Thyroid gland (tissue), 4 donors: ENCODE data around the gene ANKMY1. TPM values are rescaled to one million over a fixed set of nuclear protein-coding genes. Genes with fewer than 3 reads are reported as not detected.

Experiments used
- DNase-seq, 2 donors: peaks; one replicate each; pipeline ENCODE4 v3.0.0-alpha.2; 2019
- H3K27ac ChIP-seq, 3 donors: fragments of 200-600 bp; sonication (generic); 1 replicate in 2 of 3; 2 replicates in 1 of 3; pipeline ENCODE4 v1.5.1; 2016 to 2019; ENCODE audit warnings: mild to moderate bottlenecking in 1 of 3, moderate library complexity in 1 of 3
- H3K27me3 ChIP-seq: fragments of 200-600 bp; sonication (generic); one replicate; pipeline ENCODE4 v1.5.1; 2019
- H3K36me3 ChIP-seq, 2 donors: fragments of 200-600 bp; sonication (generic); one replicate each; pipeline ENCODE4 v1.5.1; 2016 to 2019
- H3K4me1 ChIP-seq, 2 donors: fragments of 200-600 bp; sonication (generic); one replicate each; pipeline ENCODE4 v1.5.1; 2017 to 2019
- H3K4me3 ChIP-seq, 3 donors: fragments of 200-600 bp; sonication (generic); replicated peaks in 1 of 3; 1 replicate in 2 of 3; 2 replicates in 1 of 3; pipeline ENCODE4 v1.5.1; 2016; ENCODE audit warnings: mild to moderate bottlenecking in 1 of 3
- H3K9me3 ChIP-seq: fragments of 200-600 bp; sonication (generic); one replicate; pipeline ENCODE4 v1.5.1; 2017
- POLR2A ChIP-seq, 2 donors: fragments of 450-650 bp; IDR thresholded peaks; one replicate each; pipeline ENCODE4 v1.6.1; 2017; ENCODE audit warnings: antibody characterized with exemption in 2 of 2, mild to moderate bottlenecking in 2 of 2, moderate library complexity in 1 of 2
- whole genome bisulfite sequencing, 2 donors: methylation state at CpG; one replicate each; pipeline ENCODE4 v1.1.5; 2017; 5-methylcytosine and 5-hydroxymethylcytosine counted together
- intact Hi-C: fragments of 100-400 bp; cut with DNase I; formaldehyde crosslinking; loops from one replicate; pipeline ENCODE4 v1.15.1; 2023
- total RNA-seq, 4 donors: library from RNA; depleted of rRNA; stranded (reverse); fragments of >200 nt; gene quantifications; one replicate each; pipeline ENCODE4 v1.2.3, GENCODE V29; 2016
- TF ChIP-seq, protein P1 (sequence below), 6 experiments: fragments of 200-600 bp in 3 of 6; fragments of 450-650 bp in 3 of 6; sonication (generic) in 3 of 6; IDR thresholded peaks; one replicate each; pipeline ENCODE4 v1.5.1; 2016 to 2019; ENCODE audit warnings: antibody characterized with exemption in 6 of 6, mild to moderate bottlenecking in 2 of 6, inconsistent platforms in 1 of 6, moderate library complexity in 1 of 6

ANKMY1 gene
- total RNA-seq, 4 donors from 2014 or later: 17.4 to 24.7 (median 21.0) TPM

DNA sequence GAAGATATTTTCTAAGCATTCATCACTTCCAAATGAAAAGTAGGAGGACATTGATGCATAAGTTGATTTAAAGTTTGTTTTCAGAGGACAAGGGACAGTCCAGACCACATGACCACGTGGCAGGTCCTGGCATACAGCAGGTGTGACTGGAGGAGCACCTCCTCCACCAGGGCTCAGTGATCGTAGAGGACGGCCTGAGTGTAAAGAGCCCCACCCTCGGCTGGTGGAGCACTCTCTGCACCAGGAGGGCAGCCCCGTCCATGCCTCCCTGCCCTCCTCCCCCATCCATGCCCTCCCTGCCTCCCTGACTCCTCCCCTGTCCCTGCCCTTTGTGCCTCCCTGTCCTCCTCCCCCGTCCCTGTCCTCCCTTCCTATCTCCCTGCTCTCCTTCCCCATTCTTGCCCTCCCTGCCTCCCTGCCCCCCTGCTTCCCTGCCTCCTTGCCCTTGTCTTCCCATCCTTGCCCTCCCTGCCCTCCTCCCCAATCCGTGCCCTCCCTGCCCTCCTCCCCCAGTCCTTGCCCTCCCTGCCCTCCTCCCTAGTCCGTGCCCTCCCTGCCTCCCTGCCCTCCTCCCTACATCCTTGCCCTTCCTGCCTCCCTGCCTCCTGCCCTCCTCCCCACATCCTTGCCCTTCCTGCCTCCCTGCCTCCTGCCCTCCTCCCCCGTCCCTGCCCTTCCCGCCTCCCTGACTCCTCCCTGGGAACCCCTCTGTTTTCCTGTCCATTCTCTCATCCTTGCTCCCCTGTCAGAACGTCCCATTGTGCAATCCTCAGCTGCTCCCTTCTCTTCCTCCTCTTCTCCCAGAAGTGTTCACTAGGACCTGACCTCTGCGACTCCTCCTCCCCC, 47.9 kb downstream of the ANKMY1 start:
- TF ChIP-seq, protein P1, sequence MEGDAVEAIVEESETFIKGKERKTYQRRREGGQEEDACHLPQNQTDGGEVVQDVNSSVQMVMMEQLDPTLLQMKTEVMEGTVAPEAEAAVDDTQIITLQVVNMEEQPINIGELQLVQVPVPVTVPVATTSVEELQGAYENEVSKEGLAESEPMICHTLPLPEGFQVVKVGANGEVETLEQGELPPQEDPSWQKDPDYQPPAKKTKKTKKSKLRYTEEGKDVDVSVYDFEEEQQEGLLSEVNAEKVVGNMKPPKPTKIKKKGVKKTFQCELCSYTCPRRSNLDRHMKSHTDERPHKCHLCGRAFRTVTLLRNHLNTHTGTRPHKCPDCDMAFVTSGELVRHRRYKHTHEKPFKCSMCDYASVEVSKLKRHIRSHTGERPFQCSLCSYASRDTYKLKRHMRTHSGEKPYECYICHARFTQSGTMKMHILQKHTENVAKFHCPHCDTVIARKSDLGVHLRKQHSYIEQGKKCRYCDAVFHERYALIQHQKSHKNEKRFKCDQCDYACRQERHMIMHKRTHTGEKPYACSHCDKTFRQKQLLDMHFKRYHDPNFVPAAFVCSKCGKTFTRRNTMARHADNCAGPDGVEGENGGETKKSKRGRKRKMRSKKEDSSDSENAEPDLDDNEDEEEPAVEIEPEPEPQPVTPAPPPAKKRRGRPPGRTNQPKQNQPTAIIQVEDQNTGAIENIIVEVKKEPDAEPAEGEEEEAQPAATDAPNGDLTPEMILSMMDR (IDR thresholded peaks at IDR 0.05): no peak
- no peak for TF ChIP-seq POLR2A (IDR thresholded peaks at IDR 0.05)
- no peak overlapping the region for H3K27ac ChIP-seq
- intact Hi-C loops: loop anchor here (10.0 kb wide), 1 partner anchor 195 kb away; no protein-coding TSS in a partner anchor
- 68 to 70% methylated on average over 12 of the region's 12 CpGs for WGBS, 2 donors
- H3K4me1 ChIP-seq: no peaks in the 10 kb centered on the region
- H3K27me3 ChIP-seq: no peaks in the 10 kb centered on the region
- H3K36me3 ChIP-seq: peaks cover 0 to 4% of the 10 kb centered on the region in 2 donors
- H3K4me3 ChIP-seq: no peak overlapping the region
- no peak for DNase-seq
- H3K9me3 ChIP-seq: no peaks in the 10 kb centered on the region

DNA sequence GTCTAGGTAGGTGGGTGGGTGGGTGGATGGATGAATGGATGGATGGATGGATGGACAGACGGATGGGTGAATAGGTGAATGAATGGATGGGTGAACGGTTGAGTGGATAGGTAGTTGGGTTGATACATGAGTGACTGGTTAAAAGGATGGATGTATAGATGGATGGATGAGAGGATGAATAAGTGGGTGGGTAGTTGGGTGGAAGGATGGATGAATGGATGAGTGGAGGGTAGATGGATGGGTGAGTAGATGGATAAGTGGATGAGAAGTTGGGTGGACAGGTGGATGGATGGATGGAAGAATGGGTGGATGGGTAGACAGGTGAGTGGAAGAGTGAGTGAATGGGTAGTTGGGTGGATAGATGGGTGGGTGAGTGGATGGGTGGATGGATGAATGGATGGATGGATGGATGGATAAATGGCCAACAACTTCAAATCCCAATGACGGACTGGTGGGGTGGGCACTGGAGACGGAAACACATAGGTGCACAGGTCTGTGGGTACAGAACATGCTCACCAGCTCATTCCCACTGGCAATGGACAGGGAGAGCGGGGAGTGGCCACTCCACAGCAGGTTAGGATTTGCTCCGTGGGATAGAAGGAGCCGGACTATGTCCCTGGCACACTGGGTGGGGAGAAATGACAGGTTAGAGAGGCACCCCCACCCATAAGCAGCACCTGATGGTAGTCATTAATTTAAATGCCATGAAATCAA, 48.8 kb downstream of the ANKMY1 start:
- no peak for TF ChIP-seq POLR2A (IDR thresholded peaks at IDR 0.05)
- TF ChIP-seq, protein P1 (IDR thresholded peaks at IDR 0.05): no peak
- peaks cover 0 to 4% of the 10 kb centered on the region in 2 donors for H3K36me3 ChIP-seq
- DNase-seq: no peak
- no peaks in the 10 kb centered on the region for H3K27me3 ChIP-seq
- H3K9me3 ChIP-seq: no peaks in the 10 kb centered on the region
- no peak overlapping the region for H3K27ac ChIP-seq
- intact Hi-C loops: loop anchor here (10.0 kb wide), 1 partner anchor 196 kb away; no protein-coding TSS in a partner anchor
- WGBS, 2 donors: 95 to 96% methylated on average over 7 of the region's 7 CpGs
- no peaks in the 10 kb centered on the region for H3K4me1 ChIP-seq
- no peak overlapping the region for H3K4me3 ChIP-seq

- TF ChIP-seq, protein P1 (IDR thresholded peaks at IDR 0.05): no peak
- no peak overlapping the region for H3K4me3 ChIP-seq
- no peak for DNase-seq
- peaks cover 0 to 4% of the 10 kb centered on the region in 2 donors for H3K36me3 ChIP-seq
- 90 to 92% methylated on average over 2 to 11 of the region's 11 CpGs for WGBS, 2 donors
- intact Hi-C loops: loop anchor here (10.0 kb wide), 1 partner anchor 197 kb away; no protein-coding TSS in a partner anchor
- H3K27me3 ChIP-seq: no peaks in the 10 kb centered on the region
- no peaks in the 10 kb centered on the region for H3K4me1 ChIP-seq
- no peak overlapping the region for H3K27ac ChIP-seq
- H3K9me3 ChIP-seq: no peaks in the 10 kb centered on the region
Observed at GRCh38 chr2:240507778-240508251, 50.0 kb downstream of the ANKMY1 start.

GRCh38 chr2:240507060-240507777, 50.6 kb downstream of the ANKMY1 start:
- no peak for DNase-seq
- Histone ChIP-seq H3K4me3 (no peak overlapping the region), H3K27ac (no peak overlapping the region), H3K27me3 (no peaks in the 10 kb centered on the region), H3K36me3 (peaks cover 0 to 3% of the 10 kb centered on the region in 2 donors), H3K9me3 (no peaks in the 10 kb centered on the region), H3K4me1 (no peaks in the 10 kb centered on the region)
- intact Hi-C loops: loop anchor here (10.0 kb wide), 1 partner anchor 198 kb away; no protein-coding TSS in a partner anchor
- 89 to 93% methylated on average over 5 to 6 of the region's 6 CpGs for WGBS, 2 donors
- no peak for TF ChIP-seq POLR2A (IDR thresholded peaks at IDR 0.05)
- TF ChIP-seq, protein P1 (IDR thresholded peaks at IDR 0.05): no peak
